AG04449 (cell line): ENCODE measurements around the gene ACAP3.

Experiments
- CTCF ChIA-PET: fragments of 350-600 bp; formaldehyde crosslinking; extraction: SDS; loops from one replicate; lab custom pipeline; 2021; ENCODE audit warnings: antibody characterized with exemption; lab: Yijun Ruan, JAX
- POLR2A ChIA-PET: fragments of 400-600, 350-600 bp; formaldehyde crosslinking; extraction: SDS; loops from one replicate; lab custom pipeline; 2020; ENCODE audit warnings: antibody characterized with exemption, inconsistent platforms; lab: Yijun Ruan, JAX
- DNase-seq: peaks from one replicate; pipeline ENCODE4 v3.0.0-alpha.2; 2010; ENCODE audit warnings: low read depth, low spot score
- H3K4me3 ChIP-seq: 2 replicates; pipeline ENCODE4 v1.5.1; 2011; ENCODE audit warnings: low read depth, mild to moderate bottlenecking, control low read depth, low read length
- CTCF ChIP-seq: IDR thresholded peaks from one replicate; pipeline ENCODE4 v1.5.1; 2011; ENCODE audit warnings: mild to moderate bottlenecking, moderate library complexity, low read length, control low read depth, inconsistent platforms; ENCODE audit not compliant: insufficient read depth; ENCODE audit errors: missing control alignments

Gene ACAP3

GRCh38 chr1:1332774-1333480 is 25.2 kb upstream of the ACAP3 start:
- no peak for TF ChIP-seq CTCF
- ChIA-PET CTCF (interaction anchor here (0.8 to 2.2 kb wide), 2 partner anchors 15 to 39 kb away, joined by 3 to 6 read pairs; no protein-coding TSS in a partner anchor), POLR2A (interaction anchor here (0.6 kb wide), 1 partner anchor 24 kb away, joined by 3 read pairs; no protein-coding TSS in a partner anchor)
- no peak overlapping the region for H3K4me3 ChIP-seq
- no peak for DNase-seq

GRCh38 chr1:1332031-1332755 is 24.5 kb upstream of the ACAP3 start:
- H3K4me3 ChIP-seq = no peak overlapping the region
- ChIA-PET POLR2A (interaction anchor here (0.6 kb wide), 1 partner anchor 23 kb away, joined by 3 read pairs; no protein-coding TSS in a partner anchor), CTCF (interaction anchor here (0.8 to 2.2 kb wide), 2 partner anchors 16 to 39 kb away, joined by 3 to 6 read pairs; no protein-coding TSS in a partner anchor)
- no peak for DNase-seq
- TF ChIP-seq CTCF = no peak

GRCh38 chr1:1331068-1331965 is 23.6 kb upstream of the ACAP3 start, which contains the start of gene TAS1R3:
Gene TAS1R3 (plus strand): TSS chr1:1331280. CDS start chr1:1331346, 66 bp downstream.
- no peak for TF ChIP-seq CTCF
- DNase-seq = no peak
- no peak within 1 kb of the TSS for H3K4me3 ChIP-seq
- ChIA-PET CTCF (interaction anchor here (1.1 to 2.2 kb wide), 2 partner anchors 17 to 41 kb away, joined by 4 to 6 read pairs; no protein-coding TSS in a partner anchor), POLR2A (interaction anchor here (1.3 kb wide), 1 partner anchor 8 kb away, joined by 3 read pairs; no protein-coding TSS in a partner anchor)

- POLR2A ChIA-PET = interaction anchor here (1.3 kb wide), 1 partner anchor 9 kb away, joined by 3 read pairs; no protein-coding TSS in a partner anchor
- CTCF ChIA-PET = interaction anchor here (0.6 to 2.2 kb wide), 4 partner anchors 15 to 44 kb away, joined by 3 to 6 read pairs (median 4); no protein-coding TSS in a partner anchor
- no peak for TF ChIP-seq CTCF
- no peak for DNase-seq
- H3K4me3 ChIP-seq = no peak overlapping the region
Measured at GRCh38 chr1:1330366-1331067, 22.8 kb upstream of the ACAP3 start.
